D721Med (cell line): Measurements from ENCODE around the gene RHOXF2B.

Experiments
- DNase-seq: peaks from one replicate; pipeline ENCODE4 v3.0.0; 2011; ENCODE audit warnings: low spot score; ENCODE audit not compliant: insufficient read length
- FAIRE-seq: peaks from 2 replicates; lab custom pipeline; 2011; peaks lifted over from hg19 to GRCh38; lab: Jason Lieb, UNC
- CTCF ChIP-seq: IDR thresholded peaks from 2 replicates; pipeline ENCODE4 v1.5.1; 2012; ENCODE audit warnings: mild to moderate bottlenecking, control low read depth; ENCODE audit not compliant: insufficient read depth; ENCODE audit errors: missing control alignments

Gene RHOXF2B

GRCh38 chrX:120023259-120023658 lies 54.2 kb downstream of the RHOXF2B start:
- no peak for DNase-seq

GRCh38 chrX:120022763-120023162 lies 54.7 kb downstream of the RHOXF2B start:
- TF ChIP-seq CTCF, result no peak
- DNase-seq (no peak), FAIRE-seq (no peak)

More at GRCh38 chrX:120023259-120023658, 54.2 kb downstream of the RHOXF2B start:
- TF ChIP-seq CTCF, result no peak
- no peak for FAIRE-seq
